ENCODE data around the gene FBLN7.
"Not testable (repeated sequence)": the region's sequence is repeated elsewhere in the genome, so short reads cannot be mapped to it uniquely, and the experiment has no call there.

GRCh38 chr2:112139033-112139614 is 939 bp downstream of the FBLN7 start:
- not testable (repeated sequence) for TF ChIP-seq CTCF, POLR2A (IDR thresholded peaks at IDR 0.05)

Measured in right lobe of liver (tissue), 4 donors.